Ishikawa (cell line): Measurements from ENCODE around the gene SDCCAG8.

ENCODE experiments used
- CEBPB ChIP-seq: IDR thresholded peaks from 2 replicates; pipeline ENCODE4 v1.6.1; 2012
- CREB1 ChIP-seq: IDR thresholded peaks from 2 replicates; pipeline ENCODE4 v1.6.1; 2012; ENCODE audit warnings: low read depth
- EGR1 ChIP-seq: IDR thresholded peaks from 2 replicates; pipeline ENCODE4 v1.6.1; 2012
- EP300 ChIP-seq: IDR thresholded peaks from 2 replicates; pipeline ENCODE4 v1.6.1; 2012; ENCODE audit warnings: borderline replicate concordance
- FOXM1 ChIP-seq: IDR thresholded peaks from 2 replicates; pipeline ENCODE4 v1.6.1; 2012; ENCODE audit warnings: low read depth, borderline replicate concordance
- NFIC ChIP-seq: IDR thresholded peaks from 2 replicates; pipeline ENCODE4 v1.6.1; 2012
- RAD21 ChIP-seq: IDR thresholded peaks from 2 replicates; pipeline ENCODE4 v1.6.1; 2012; ENCODE audit warnings: low read depth
- TAF1 ChIP-seq: IDR thresholded peaks from 2 replicates; pipeline ENCODE4 v1.6.1; 2012; ENCODE audit warnings: low read depth, mild to moderate bottlenecking
- TCF12 ChIP-seq: IDR thresholded peaks from 2 replicates; pipeline ENCODE4 v1.6.1; 2012; ENCODE audit warnings: low read depth
- TEAD4 ChIP-seq: IDR thresholded peaks from 2 replicates; pipeline ENCODE4 v1.6.1; 2012
- YY1 ChIP-seq: IDR thresholded peaks from 2 replicates; pipeline ENCODE4 v1.6.1; 2012; ENCODE audit warnings: low read depth
- ZBTB7A ChIP-seq: IDR thresholded peaks from 2 replicates; pipeline ENCODE4 v1.6.1; 2012; ENCODE audit warnings: low read depth
- TF ChIP-seq, protein P1 (sequence below): IDR thresholded peaks from 2 replicates; pipeline ENCODE4 v1.6.1; 2012
- TF ChIP-seq, protein P2 (sequence below): IDR thresholded peaks from 2 replicates; pipeline ENCODE4 v1.6.1; 2012
- TF ChIP-seq, protein P3 (sequence below): IDR thresholded peaks from 2 replicates; pipeline ENCODE4 v1.6.1; 2012; ENCODE audit warnings: low read depth, mild to moderate bottlenecking

The SDCCAG8 gene

DNA sequence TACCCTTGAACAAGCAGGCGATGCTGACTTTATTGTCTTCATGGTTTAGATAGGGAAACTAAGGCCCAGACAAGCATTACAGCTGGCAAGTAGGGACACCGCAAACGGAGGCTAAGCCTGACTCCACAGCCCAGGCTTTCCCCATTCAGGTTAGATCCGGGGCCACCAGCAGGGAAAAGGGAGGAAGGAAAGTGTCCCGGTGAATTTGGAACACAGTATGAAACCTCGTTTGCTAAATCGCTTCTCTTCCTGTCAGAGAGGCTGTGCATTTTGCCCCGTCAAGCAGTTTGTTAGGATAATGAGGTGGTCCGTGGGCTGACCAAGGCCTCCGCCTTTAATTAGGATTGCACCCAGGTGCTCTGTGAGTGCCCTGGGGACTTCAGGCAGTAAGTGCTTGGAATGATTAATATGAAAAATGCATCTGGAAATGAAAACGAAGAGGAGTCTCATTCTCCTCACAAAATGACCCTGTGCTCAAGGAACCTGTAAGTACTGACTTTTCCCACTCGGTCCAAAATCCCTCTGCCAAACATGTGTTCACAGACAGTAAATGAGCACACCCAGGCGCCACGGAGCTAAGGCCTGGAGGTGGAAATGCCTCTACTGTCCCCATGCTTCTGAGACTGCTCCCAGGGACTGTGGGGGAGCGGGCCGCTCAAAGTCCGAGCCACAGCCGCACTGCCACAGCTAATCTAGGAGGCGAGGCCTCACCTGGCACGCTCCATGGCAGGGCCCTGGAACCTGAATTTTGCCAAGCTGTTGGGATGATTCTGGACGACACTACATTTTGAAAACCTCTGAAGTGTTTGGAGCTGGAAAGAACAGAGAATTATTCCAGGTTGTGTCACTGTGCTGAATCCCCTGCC, 234.1 kb downstream of the SDCCAG8 start:
- TF ChIP-seq, protein P1, sequence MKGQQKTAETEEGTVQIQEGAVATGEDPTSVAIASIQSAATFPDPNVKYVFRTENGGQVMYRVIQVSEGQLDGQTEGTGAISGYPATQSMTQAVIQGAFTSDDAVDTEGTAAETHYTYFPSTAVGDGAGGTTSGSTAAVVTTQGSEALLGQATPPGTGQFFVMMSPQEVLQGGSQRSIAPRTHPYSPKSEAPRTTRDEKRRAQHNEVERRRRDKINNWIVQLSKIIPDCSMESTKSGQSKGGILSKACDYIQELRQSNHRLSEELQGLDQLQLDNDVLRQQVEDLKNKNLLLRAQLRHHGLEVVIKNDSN: no peak

DNA sequence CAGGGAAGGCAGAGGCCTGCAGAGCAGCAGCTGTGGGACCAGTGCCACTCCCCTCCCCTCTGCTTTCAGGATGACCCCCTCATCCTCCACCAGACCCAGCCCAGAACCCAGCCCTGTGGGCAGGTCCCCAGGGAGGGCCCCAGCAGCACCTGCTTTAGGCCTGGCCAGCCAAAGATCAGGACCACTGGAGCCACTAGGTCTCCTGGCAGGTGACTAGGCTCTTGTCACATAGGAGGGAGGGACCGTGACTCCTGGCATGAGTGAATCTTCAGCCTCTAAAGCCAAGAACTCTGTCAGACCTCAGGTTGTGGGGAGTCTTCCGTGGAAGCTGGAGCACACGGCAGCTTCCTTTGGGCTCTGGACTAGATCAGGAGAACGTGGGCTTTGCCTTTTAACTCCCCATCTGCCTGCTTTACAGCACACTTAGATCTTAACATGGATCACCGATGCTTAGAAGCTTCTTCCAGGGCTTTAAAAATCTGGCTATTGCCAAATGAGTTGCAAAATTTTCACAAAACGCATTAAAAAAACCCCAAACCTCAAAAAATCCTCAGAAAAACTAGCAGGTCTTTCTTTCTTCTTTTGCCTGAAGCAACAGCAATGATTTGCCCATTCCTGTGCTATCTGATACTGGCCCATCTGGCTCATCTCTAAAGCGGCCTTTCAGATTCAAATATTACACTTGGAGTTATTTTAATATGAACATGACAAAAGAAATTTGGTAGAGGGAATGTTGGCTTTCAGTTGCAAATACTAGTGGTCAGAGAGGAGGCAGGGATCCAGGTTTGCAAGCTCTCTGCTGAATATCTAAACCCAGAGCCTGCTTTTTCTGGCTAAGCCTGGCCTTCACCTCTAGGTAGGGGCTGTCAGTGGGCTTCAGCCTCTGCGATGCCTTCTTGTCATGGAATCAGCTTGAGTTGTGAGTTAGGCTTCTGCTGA, 235.2 kb downstream of the SDCCAG8 start:
- TF ChIP-seq ZBTB7A (no peak), EGR1 (no peak), RAD21 (no peak), NFIC (no peak), FOXM1 (no peak), TEAD4 (no peak), CREB1 (no peak), EP300 (no peak), CEBPB (no peak), YY1 (no peak), TAF1 (no peak), TCF12 (no peak)
- TF ChIP-seq, protein P2, sequence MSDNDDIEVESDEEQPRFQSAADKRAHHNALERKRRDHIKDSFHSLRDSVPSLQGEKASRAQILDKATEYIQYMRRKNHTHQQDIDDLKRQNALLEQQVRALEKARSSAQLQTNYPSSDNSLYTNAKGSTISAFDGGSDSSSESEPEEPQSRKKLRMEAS: no peak
- TF ChIP-seq, protein P1: no peak
- TF ChIP-seq, protein P3, sequence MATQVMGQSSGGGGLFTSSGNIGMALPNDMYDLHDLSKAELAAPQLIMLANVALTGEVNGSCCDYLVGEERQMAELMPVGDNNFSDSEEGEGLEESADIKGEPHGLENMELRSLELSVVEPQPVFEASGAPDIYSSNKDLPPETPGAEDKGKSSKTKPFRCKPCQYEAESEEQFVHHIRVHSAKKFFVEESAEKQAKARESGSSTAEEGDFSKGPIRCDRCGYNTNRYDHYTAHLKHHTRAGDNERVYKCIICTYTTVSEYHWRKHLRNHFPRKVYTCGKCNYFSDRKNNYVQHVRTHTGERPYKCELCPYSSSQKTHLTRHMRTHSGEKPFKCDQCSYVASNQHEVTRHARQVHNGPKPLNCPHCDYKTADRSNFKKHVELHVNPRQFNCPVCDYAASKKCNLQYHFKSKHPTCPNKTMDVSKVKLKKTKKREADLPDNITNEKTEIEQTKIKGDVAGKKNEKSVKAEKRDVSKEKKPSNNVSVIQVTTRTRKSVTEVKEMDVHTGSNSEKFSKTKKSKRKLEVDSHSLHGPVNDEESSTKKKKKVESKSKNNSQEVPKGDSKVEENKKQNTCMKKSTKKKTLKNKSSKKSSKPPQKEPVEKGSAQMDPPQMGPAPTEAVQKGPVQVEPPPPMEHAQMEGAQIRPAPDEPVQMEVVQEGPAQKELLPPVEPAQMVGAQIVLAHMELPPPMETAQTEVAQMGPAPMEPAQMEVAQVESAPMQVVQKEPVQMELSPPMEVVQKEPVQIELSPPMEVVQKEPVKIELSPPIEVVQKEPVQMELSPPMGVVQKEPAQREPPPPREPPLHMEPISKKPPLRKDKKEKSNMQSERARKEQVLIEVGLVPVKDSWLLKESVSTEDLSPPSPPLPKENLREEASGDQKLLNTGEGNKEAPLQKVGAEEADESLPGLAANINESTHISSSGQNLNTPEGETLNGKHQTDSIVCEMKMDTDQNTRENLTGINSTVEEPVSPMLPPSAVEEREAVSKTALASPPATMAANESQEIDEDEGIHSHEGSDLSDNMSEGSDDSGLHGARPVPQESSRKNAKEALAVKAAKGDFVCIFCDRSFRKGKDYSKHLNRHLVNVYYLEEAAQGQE: no peak

DNA sequence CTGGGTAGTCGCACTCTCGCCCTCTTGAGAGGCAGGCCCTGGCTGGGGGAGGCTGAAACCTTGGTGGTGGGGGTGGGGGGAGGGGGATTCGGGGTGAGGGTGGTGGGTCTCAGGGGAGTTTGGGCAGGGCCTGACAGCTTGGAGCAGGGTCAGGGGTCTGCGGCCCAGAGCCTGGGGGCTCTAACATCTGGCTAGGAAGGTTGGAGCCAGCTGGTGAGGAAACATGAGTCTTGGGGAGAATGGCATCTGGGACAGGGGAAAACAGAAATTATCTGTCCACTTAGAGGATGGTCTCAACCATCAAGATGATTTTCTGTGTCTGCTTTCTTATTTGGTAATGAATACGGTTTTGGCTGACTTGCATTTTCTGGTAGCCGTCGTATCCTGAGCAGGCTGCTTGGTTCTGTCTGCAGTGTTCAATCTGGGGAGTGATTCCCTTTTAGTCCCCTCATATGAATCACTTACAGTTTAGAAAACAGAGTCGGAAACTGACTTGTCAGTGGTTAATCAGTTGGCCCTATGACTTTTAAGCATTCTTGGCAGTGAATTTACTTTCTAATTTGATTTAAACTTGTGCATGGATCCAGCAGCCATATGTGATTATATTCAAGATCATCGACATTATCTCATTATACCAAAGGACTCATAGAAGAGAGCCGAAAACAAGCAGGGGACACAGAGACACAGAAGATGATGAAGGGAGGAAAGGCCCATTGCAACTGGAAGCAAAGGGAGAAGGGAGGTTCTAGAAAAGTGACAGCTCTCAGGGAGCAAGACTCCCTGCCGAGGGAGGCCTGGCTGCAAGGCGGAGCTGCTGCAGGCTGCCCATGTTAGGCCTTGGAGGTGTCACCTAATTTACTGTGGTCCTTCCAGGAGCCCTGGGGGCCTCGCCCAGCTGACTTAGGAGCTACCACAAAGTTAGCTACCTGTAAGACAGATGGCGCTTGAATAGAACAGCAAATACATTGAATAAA, 237.6 kb downstream of the SDCCAG8 start:
- TF ChIP-seq YY1 (no peak), EGR1 (no peak), TCF12 (no peak), CREB1 (no peak), TEAD4 (no peak), ZBTB7A (no peak), FOXM1 (no peak), EP300 (no peak)
- TF ChIP-seq, protein P1: no peak

DNA sequence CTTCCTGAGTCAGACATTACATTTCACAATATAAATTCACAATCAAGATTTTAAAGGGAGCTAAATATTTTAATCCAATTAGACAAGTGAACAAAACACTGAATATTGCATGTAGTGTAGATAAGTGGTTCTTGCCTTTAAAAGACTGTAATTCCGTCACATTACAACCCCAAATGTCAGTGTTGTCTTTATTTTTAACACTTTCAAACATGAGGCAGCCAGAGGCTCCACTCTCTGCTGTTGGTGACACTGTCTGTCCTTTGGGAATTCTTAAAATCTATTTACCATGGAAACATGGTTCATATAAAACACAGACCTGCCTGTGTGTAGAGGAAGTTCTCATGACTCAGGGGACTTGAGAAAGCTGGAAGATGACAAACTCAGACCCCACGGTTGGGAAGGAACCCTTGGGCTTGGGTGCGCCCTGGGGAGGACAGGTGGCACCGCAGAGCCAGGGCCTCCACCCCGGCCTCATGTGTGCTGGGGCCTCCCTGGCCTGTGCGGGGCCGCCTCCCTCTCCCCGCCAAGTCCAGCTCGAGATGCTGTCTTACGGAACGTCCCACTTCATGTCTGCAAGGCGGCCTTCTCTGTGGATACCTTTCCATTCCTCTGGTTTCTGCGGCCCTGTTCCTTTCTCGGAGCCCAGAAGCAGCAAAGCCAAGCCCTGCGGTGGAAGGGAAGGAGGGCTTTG, 239.0 kb downstream of the SDCCAG8 start:
- TF ChIP-seq EGR1: no peak
- no peak for TF ChIP-seq CEBPB
- TF ChIP-seq, protein P1: no peak
- no peak for TF ChIP-seq ZBTB7A
- no peak for TF ChIP-seq TEAD4
- TF ChIP-seq CREB1: no peak
- no peak for TF ChIP-seq EP300
- TF ChIP-seq, protein P2: no peak
- TF ChIP-seq FOXM1: no peak
- TF ChIP-seq TAF1: no peak
- no peak for TF ChIP-seq YY1
